NCI-H1092 treated with DMSO at 0.1 percent for 48 hours (cell line): ENCODE data around the gene SPOCK2.

ENCODE experiments used
- DNase-seq: peaks from one replicate; lab custom pipeline; 2025; lab: John Stamatoyannopoulos, UW

The SPOCK2 gene

GRCh38 chr10:72072639-72073038 lies 15.7 kb downstream of the SPOCK2 start:
- DNase-seq, result no peak

- DNase-seq, result no peak
Measured at GRCh38 chr10:72072046-72072445, 16.3 kb downstream of the SPOCK2 start.

GRCh38 chr10:72069751-72070526 lies 18.4 kb downstream of the SPOCK2 start:
- no peak for DNase-seq

- DNase-seq, result no peak
Measured at GRCh38 chr10:72068901-72069446, 19.4 kb downstream of the SPOCK2 start.

- DNase-seq, result no peak
Measured at GRCh38 chr10:72068126-72068765, 20.1 kb downstream of the SPOCK2 start.

- no peak for DNase-seq
Measured at GRCh38 chr10:72067463-72068125, 20.8 kb downstream of the SPOCK2 start.

GRCh38 chr10:72066318-72067284 lies 21.8 kb downstream of the SPOCK2 start:
- no peak for DNase-seq

GRCh38 chr10:72065439-72066025 lies 22.8 kb downstream of the SPOCK2 start:
- DNase-seq, result no peak

- no peak for DNase-seq
Measured at GRCh38 chr10:72063703-72064391, 24.5 kb downstream of the SPOCK2 start.

GRCh38 chr10:72062832-72063702 lies 25.3 kb downstream of the SPOCK2 start:
- DNase-seq, result no peak

GRCh38 chr10:72062382-72062781 lies 26.0 kb downstream of the SPOCK2 start:
- DNase-seq, result no peak

- DNase-seq, result no peak
Measured at GRCh38 chr10:72061930-72062329, 26.4 kb downstream of the SPOCK2 start.

GRCh38 chr10:72061491-72061890 lies 26.9 kb downstream of the SPOCK2 start:
- DNase-seq, result no peak

- DNase-seq, result no peak
Measured at GRCh38 chr10:72059843-72060822, 28.2 kb downstream of the SPOCK2 start.

- no peak for DNase-seq
Measured at GRCh38 chr10:72058989-72059842, 29.1 kb downstream of the SPOCK2 start.

GRCh38 chr10:72058347-72058898 lies 29.9 kb downstream of the SPOCK2 start:
- DNase-seq, result no peak
